Right ventricle myocardium inferior (tissue), 1 donor: Measurements from ENCODE around the gene FHL3. TPM values are rescaled to one million over a fixed set of nuclear protein-coding genes. Genes with fewer than 3 reads are reported as not detected.
"Not testable (repeated sequence)": the region's sequence is repeated elsewhere in the genome, so short reads cannot be mapped to it uniquely, and the experiment has no call there.

Experiments used
- ATAC-seq: fragments of 200-7000 bp; cut with Tn5 transposase; one replicate; pipeline ENCODE4 v1.9.1; 2020; ENCODE audit warnings: mild to moderate bottlenecking, moderate library complexity
- DNase-seq: peaks from one replicate; pipeline ENCODE4 v3.0.0; 2021; ENCODE audit errors: missing footprints
- intact Hi-C: fragments of 100-400 bp; cut with DNase I; formaldehyde crosslinking; loops from one replicate; pipeline ENCODE4 v1.11.0; 2022
- total RNA-seq: library from RNA; stranded (reverse); fragmentation: NEBNext Ultra II Directional; extraction: Animal tissue kit (Norgen Biotek cat#: 25700); gene quantifications from one replicate; pipeline ENCODE4 v1.2.1, GENCODE V29; 2021
- donor health status: DM: no; HTN: yes; CAD: no; lungs with severe emphysema.

FHL3 gene
- total RNA-seq, 1 donor from 2014 or later = 20.2 TPM

GRCh38 chr1:38039331-38040088 lies 34.2 kb upstream of the FHL3 start:
- DNase-seq = no peak
- ATAC-seq = no peak
- intact Hi-C loops = loop anchor here (5.0 to 10.0 kb wide), 2 partner anchors 545 to 793 kb away; no protein-coding TSS in a partner anchor

DNA sequence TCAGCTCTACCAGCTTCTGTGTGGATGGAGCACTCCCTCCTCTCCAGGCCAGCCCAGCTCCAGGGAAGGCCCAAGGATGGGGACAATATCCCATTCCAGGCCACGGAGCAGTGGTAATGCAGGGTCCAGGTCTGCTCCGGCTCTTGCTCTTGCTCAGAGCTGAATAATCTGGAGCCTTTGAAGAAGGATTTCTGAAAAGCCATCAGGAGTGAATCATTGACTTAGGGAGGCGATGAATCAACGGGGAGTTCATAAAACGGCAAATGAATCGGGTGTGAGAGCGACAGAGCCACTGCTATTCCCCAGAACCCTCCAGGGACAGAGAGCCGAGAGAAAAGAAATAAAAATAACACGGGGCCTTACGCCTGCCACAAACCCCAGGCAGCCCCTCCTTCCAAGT lies 33.5 kb upstream of the FHL3 start:
- DNase-seq (no peak), ATAC-seq (no peak)
- intact Hi-C loops = no loop called here

DNA sequence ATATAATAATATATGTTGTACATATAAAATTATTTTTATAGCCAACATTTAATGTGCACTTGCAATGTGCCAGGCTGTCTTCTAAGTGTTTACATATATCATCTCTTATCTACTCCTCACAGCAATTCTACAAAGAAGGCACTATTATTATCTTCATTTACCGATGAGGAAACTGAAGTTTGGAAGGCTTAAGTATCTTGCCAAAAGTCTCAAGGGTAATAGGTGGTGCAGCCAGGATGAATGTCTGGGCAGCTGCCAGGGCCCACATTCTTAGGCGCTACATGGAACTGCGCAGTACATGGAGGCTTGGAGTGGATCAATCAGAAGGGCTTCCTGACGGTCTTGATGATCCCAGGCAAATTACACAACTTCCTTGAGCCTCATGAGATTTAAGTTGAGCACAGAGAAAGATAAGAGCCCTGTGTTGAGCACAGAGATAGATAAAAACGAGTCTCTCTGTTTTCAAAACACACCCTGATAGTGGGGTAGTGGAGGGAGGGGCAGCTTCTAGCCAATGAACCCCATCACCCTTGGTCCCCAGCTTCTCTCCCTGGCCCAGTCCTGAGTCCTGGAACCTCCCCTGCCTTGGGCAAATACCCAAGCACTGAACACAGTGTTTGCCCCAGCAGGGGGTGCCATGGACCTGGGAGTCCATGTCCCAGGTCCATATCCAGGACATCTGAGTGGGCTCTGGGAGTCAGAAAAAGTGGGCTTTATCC lies 32.1 kb upstream of the FHL3 start:
- DNase-seq (no peak), ATAC-seq (no peak)
- intact Hi-C loops = no loop called here

DNA sequence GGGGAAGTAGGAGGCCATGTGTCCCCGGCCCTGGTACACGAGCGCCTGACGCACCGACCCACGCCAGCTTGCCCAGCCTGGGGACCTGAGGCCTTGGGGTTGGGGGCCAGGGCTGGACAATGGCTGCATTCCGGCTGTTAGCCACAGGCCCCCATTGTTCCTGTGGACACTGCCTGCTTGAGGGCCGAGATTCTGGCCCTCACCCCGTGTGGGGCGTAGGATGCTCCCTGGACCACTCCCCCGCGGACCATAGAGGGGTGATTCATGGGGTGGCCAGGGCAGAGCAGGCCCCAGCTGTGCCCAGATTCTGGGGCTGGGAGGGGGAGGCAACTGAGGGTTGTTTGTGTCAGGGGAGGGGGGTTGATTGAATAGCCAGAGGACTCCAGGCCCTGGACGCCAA lies 29.6 kb upstream of the FHL3 start:
- DNase-seq (no peak), ATAC-seq (no peak)
- intact Hi-C loops = no loop called here

GRCh38 chr1:38032992-38033391 lies 27.7 kb upstream of the FHL3 start:
- DNase-seq, ATAC-seq, intact Hi-C loops: not testable (repeated sequence)

- no peak for ATAC-seq
- DNase-seq = no peak
- intact Hi-C loops = no loop called here
Observed at GRCh38 chr1:38031513-38031866, 26.2 kb upstream of the FHL3 start.

DNA sequence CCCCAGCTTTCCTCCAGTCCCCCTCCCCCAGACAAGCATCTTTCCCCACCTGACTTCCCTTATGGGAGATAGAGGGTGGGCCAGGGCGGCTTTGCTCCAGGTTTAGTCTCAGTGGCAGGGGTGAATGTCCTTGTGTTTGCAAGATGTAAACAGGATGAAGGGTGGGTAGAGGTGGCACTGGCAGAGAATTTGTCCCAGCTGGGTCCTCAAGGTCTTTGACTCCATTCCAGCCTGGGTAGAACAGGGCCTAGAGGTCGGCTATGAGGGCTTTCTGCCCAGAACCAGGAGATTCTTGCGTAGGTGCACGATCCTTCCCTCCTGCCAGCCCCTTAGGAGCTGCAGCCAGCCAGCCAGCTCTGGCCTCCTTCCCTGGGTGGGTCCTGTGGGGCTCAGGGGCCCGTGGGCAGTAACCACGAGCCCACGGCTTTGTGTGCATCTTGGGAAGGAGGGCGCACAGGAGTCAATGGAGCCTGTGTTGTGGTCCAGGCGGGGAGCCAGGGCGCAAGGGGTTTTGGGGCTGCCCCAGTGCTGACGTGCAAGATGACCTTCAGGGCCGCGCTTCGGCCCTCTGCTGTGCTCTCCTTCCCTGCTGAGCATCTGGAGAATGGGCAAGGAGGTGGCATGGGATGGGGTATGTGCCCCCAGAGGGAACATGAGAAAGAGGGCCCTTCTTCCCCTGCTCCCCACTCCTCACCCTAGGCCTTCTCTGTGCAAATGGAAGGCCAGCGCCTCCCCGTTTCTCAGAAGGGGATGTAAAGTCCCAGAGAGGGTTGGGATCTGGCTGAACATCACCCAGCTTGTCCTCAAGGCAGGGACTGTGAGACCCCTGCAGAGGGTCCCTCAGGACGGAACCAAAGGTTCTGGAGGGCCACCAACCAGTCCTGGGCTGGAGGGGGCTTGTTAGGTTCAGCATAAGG lies 25.5 kb upstream of the FHL3 start:
- peak; percentile 8 for ATAC-seq
- intact Hi-C loops = no loop called here
- no peak for DNase-seq

DNA sequence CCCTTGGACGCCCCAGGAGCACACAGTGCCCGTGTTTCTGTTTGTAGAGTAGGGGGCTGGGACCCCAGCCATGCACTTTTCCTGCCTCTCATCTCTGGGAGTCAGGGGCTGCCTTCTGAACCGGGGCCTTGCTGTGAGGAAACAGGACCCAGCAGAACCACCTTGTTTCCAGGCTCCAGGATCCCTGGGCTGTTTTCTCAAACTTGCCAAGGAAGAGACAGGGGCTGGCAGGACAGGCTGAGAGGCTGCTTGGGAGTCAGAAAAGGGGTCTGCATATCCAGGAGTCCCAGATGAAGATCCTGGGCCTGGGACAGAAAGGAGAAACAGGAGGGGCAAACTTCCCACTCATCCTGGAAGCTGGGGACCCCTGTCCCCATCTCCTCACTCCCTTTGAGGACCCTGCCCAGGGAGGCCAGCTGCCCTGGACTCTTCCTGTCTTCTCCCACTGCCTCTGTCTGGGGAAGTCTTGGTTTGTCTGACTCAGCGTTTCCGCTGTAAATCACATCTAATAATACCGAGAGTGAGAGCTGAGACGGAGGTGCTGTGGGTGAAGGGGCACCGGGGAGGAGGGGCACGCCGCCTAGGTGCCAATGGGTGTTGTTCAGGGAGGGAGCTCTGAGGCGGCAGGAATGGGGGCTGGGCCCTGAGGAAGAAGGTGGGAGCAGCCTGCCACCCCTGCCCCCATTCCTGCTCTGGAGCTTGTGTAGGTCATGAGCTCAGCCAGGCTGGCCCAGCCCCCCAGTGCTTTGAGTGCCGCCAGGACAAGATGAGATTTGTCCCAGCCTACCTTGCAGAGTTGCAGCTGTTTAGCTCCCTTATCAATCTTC lies 24.6 kb upstream of the FHL3 start:
- DNase-seq (no peak), ATAC-seq (peak; percentile 53)
- intact Hi-C loops = loop anchor here (5.0 kb wide), 1 partner anchor 807 kb away; no protein-coding TSS in a partner anchor

DNA sequence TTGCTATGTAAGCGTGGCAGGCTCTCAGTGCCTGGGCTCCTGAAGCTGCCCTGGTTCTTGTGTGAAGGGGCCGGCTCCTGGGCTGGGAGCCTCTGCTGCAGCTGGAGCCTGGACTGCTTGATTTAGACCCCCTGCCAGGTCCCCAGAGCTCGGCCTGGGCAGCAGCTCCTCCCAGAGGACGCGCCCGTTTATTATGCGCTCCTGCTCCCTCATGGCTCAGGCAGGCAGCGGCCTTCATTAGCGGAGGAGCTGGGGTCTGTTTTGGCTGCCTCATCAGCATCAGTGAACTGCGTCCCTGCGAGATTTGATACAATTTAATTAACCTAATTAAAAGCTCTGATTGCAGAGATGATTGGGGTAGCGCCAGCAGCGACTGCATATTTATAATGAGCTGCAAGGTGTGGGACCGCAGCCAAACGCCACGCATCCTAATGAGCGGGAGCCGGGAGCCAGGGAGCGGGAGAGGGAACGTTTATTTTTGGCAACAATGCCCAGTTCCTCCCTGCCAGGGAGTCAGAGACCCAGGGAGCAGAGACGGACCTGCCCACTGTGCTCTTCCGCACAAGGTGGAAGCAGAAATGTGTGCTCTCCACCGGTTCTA lies 23.9 kb upstream of the FHL3 start:
- DNase-seq (no peak), ATAC-seq (peak; percentile 49)
- intact Hi-C loops = loop anchor here (5.0 kb wide), 1 partner anchor 808 kb away; no protein-coding TSS in a partner anchor

DNA sequence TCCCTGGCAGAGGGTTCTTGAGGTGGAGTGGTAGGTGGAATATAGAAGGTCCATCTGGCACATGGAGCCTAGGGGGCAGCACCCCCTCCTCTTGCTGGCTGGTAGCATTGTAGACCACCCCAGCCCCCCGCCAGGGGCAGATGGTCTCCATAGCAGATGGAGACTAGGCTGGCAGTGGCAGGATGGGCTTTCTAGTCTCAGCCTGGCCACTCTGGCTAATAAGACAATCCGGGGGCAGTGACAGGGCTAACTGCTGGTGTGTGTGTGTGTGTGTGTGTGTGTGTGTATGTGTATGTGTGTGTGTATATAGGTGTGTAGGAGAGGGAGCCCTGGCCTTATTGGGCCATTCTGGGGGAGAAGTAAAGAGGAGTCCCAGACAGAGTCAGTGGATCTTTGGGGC lies 23.4 kb upstream of the FHL3 start:
- ATAC-seq = no peak
- no peak for DNase-seq
- intact Hi-C loops = loop anchor here (5.0 kb wide), 1 partner anchor 809 kb away; no protein-coding TSS in a partner anchor

DNA sequence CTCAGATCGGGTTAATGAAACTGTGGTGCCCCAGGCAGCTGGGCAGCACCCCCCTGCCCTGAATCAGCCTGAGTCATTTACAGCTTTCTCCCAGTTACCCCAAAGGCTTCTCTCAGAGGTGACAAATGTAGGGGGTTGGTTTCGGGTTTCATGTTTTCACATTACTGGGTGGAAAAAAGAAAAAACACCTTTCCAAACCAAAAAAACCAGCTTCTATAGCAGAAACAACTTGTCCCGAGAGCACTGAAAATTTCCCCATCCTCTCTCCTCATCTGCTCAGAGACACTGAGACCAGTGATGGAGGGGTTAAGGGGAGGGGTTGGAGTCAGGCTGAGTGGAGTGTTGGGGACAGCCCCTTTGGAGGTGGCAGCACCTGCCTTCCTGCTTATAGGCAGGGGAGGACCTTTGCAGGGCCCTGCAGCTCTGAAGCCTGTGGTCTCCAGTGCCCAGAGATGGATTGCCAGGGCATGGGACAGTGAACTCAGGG lies 22.8 kb upstream of the FHL3 start:
- ATAC-seq = no peak
- intact Hi-C loops = loop anchor here (5.0 kb wide), 1 partner anchor 809 kb away; no protein-coding TSS in a partner anchor

GRCh38 chr1:38027201-38028104 lies 22.1 kb upstream of the FHL3 start:
- intact Hi-C loops = loop anchor here (5.0 kb wide), 1 partner anchor 810 kb away; no protein-coding TSS in a partner anchor
- no peak for ATAC-seq
- DNase-seq = no peak

More for the DNA sequence above, 22.8 kb upstream of the FHL3 start:
- no peak for DNase-seq

DNA sequence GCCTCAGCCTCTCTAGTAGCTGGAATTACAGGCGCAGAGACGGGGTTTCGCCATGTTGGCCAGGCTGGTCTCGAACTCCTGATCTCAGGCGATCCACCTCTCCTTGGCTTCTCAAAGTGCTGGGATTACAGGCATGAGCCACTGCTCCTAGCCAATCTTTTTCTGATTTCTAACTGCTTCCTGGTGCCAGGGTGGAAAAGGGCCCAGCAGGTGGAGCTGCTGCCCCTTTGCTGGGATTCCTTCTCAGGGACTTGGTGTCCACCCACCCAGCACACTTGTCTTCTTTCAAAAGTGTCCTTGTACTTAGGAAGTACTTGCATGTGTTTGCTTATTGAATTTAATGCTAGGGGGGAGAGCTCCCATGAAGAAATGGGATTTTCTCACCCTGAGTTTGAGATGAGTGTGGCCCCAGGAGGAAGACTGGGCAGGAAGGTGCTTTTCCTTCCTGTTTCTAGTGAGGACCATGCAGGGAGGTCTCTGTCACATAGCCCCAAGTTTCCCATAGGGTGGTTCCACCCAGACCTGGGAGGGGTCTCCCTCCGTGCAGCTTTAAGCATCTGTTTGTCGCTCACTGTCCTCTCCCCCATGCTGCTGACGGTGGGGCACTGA lies 21.4 kb upstream of the FHL3 start:
- DNase-seq (no peak), ATAC-seq (no peak)
- intact Hi-C loops = loop anchor here (5.0 kb wide), 1 partner anchor 811 kb away; no protein-coding TSS in a partner anchor

DNA sequence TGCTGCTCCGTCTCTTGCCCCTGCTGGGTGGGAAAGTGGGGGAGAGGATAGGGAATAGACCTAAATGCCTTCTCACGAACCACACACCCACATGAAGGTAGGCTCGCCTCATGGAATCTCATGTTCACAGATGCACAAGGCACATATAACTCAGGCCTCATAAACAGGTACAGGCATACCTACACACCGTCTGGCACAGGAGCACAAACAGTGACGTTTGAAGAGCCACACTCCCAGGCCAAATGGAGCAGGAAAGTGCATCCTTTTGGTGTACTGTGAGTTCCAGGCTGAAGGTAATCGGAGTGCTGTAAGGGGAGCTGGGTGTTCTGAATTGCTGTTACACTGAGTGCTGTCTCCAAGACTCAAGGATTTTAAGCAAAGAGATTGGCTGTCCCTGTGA lies 20.4 kb upstream of the FHL3 start:
- DNase-seq (no peak), ATAC-seq (no peak)
- intact Hi-C loops = loop anchor here (5.0 kb wide), 1 partner anchor 812 kb away; no protein-coding TSS in a partner anchor

DNA sequence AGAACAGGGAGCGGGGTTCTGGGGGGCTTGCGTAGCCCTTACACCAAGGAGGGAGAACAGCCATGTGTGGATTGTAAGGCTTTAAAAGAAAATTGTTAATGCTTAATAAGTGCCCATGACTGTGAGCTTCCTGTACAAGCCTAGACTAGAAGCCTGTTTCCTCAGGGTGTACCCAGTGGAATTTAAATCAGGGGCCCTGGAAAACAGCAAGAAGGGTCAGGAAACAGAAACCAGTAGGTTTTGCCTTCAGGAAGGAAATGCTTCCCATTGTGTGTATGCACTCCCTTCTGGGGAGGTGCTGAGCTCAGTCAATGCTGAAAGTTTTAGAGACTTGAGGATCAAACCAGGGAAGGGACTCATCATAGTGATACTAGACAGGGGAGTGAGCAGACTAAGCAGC lies 19.9 kb upstream of the FHL3 start:
- intact Hi-C loops = loop anchor here (5.0 kb wide), 1 partner anchor 812 kb away; no protein-coding TSS in a partner anchor
- DNase-seq (no peak), ATAC-seq (no peak)

GRCh38 chr1:38022810-38023209 lies 17.5 kb upstream of the FHL3 start:
- DNase-seq = no peak
- intact Hi-C loops = no loop called here
- ATAC-seq = no peak
